Measurements from ENCODE around the gene TASP1. TPM values are rescaled to one million over a fixed set of nuclear protein-coding genes. Genes with fewer than 3 reads are reported as not detected.

Gene TASP1
- polyA plus RNA-seq, 3 donors = 2.3 to 3.3 (median 2.6) TPM

DNA sequence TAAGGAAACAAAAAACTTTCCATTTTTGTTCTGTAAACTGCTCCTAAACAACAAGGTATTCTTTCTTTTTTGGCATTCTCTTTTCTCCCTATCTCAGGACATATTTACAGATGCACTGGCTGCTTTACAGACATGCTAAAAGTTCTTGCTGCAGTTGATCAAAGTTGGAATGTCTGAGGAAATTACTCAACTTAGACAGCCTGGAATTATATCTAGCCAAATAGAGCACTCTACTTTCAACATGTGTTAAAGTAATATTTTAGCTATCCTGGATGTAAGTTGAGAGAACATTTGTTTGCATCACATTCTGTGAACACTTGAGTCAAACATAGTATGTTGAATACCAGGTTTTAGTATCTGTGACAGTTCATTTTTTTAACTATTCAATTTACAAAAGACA lies 24.8 kb downstream of the TASP1 start:
- DNase-seq = no peak
- TF ChIP-seq, protein P1, sequence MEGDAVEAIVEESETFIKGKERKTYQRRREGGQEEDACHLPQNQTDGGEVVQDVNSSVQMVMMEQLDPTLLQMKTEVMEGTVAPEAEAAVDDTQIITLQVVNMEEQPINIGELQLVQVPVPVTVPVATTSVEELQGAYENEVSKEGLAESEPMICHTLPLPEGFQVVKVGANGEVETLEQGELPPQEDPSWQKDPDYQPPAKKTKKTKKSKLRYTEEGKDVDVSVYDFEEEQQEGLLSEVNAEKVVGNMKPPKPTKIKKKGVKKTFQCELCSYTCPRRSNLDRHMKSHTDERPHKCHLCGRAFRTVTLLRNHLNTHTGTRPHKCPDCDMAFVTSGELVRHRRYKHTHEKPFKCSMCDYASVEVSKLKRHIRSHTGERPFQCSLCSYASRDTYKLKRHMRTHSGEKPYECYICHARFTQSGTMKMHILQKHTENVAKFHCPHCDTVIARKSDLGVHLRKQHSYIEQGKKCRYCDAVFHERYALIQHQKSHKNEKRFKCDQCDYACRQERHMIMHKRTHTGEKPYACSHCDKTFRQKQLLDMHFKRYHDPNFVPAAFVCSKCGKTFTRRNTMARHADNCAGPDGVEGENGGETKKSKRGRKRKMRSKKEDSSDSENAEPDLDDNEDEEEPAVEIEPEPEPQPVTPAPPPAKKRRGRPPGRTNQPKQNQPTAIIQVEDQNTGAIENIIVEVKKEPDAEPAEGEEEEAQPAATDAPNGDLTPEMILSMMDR (IDR thresholded peaks at IDR 0.05) = no peak
- H3K4me1 Mint-ChIP-seq = no peaks in the 10 kb centered on the region
- Histone ChIP-seq H3K79me2 (ENCODE audit: insufficient read depth, low read length) (no peaks in the 10 kb centered on the region), H3K4me3 (replicated peaks in 1 of 3; ENCODE audit: low read depth in 2 of 3, low read length in 3 of 3) (no peak overlapping the region), H3K4me2 (replicated peaks; ENCODE audit: extremely low read depth, low read length, poor library complexity, severe bottlenecking) (no peak overlapping the region), H3K4me1 (ENCODE audit: control insufficient read depth in 1 of 2, insufficient read depth in 2 of 2, low read length in 2 of 2) (no peaks in the 10 kb centered on the region), H3K9ac (ENCODE audit: insufficient read depth, low read length, poor library complexity, severe bottlenecking) (no peak overlapping the region), H3K27ac (ENCODE audit: low read depth in 1 of 2, low read length in 2 of 2) (no peak overlapping the region), H3K9me3 (replicated peaks in 1 of 2; ENCODE audit: control insufficient read depth in 1 of 2, insufficient read depth in 1 of 2, low read length in 2 of 2) (no peaks in the 10 kb centered on the region), H4K20me1 (ENCODE audit: insufficient read depth, low read length) (no peaks in the 10 kb centered on the region), H3K36me3 (replicated peaks in 1 of 2; ENCODE audit: control insufficient read depth in 1 of 2, insufficient read depth in 2 of 2, low read length in 2 of 2) (no peaks in the 10 kb centered on the region), H3K27me3 (ENCODE audit: control insufficient read depth in 2 of 2, insufficient read depth in 2 of 2, low read length in 2 of 2) (no peaks in the 10 kb centered on the region), H2AFZ (ENCODE audit: insufficient read depth, low read depth, low read length, poor library complexity, severe bottlenecking) (no peak overlapping the region)
- H3K36me3 Mint-ChIP-seq = peaks cover 15 to 30% of the 10 kb centered on the region in 2 donors
- H3K27me3 Mint-ChIP-seq (ENCODE audit: low read depth in 3 of 3) = no peaks in the 10 kb centered on the region
- H3K9me3 Mint-ChIP-seq = no peaks in the 10 kb centered on the region
- H3K4me3 Mint-ChIP-seq = no peak overlapping the region
- H3K27ac Mint-ChIP-seq = no peak overlapping the region
- intact Hi-C loops (cut with micrococcal nuclease) = no loop called here

DNA sequence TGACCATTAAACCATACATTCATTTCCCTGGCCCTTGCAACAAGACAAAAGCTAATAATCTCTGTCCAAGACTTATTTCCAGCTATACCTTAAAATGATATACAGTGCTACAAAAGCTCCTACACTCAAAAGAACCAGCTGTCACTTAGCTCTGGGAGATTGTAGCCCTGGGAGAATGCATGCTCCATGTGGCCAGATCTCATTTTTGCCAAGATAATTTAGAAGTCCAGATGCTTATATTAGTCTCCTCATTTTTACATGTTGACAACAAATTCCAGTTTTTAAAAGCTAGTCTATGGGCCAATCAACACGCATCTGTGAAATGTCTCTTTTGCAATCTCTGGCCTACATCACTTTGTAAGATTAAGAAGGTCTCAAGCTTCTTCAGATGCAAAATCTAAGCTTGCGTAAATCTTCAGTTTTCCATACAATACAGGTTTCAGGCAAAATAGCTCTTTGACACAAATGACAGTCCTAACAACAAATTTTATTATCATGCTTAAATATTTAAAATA lies 27.1 kb downstream of the TASP1 start:
- no peak overlapping the region for H3K27ac Mint-ChIP-seq
- no CpG with 5 or more reads among the region's 2 CpGs for WGBS (ENCODE audit: insufficient coverage)

More for the DNA sequence above, 27.1 kb downstream of the TASP1 start:
- Histone ChIP-seq H3K4me3 (replicated peaks in 1 of 3; ENCODE audit: low read depth in 2 of 3, low read length in 3 of 3) (no peak overlapping the region), H3K4me2 (replicated peaks; ENCODE audit: extremely low read depth, low read length, poor library complexity, severe bottlenecking) (no peak overlapping the region), H3K9ac (ENCODE audit: insufficient read depth, low read length, poor library complexity, severe bottlenecking) (no peak overlapping the region), H3K27me3 (ENCODE audit: control insufficient read depth in 2 of 2, insufficient read depth in 2 of 2, low read length in 2 of 2) (no peaks in the 10 kb centered on the region), H3K79me2 (ENCODE audit: insufficient read depth, low read length) (no peaks in the 10 kb centered on the region), H2AFZ (ENCODE audit: insufficient read depth, low read depth, low read length, poor library complexity, severe bottlenecking) (no peak overlapping the region), H3K4me1 (ENCODE audit: control insufficient read depth in 1 of 2, insufficient read depth in 2 of 2, low read length in 2 of 2) (no peaks in the 10 kb centered on the region), H3K27ac (ENCODE audit: low read depth in 1 of 2, low read length in 2 of 2) (no peak overlapping the region), H3K36me3 (replicated peaks in 1 of 2; ENCODE audit: control insufficient read depth in 1 of 2, insufficient read depth in 2 of 2, low read length in 2 of 2) (no peaks in the 10 kb centered on the region), H3K9me3 (replicated peaks in 1 of 2; ENCODE audit: control insufficient read depth in 1 of 2, insufficient read depth in 1 of 2, low read length in 2 of 2) (no peaks in the 10 kb centered on the region), H4K20me1 (ENCODE audit: insufficient read depth, low read length) (no peaks in the 10 kb centered on the region)
- Mint-ChIP-seq H3K36me3 (peaks cover 19 to 25% of the 10 kb centered on the region in 2 donors), H3K4me1 (no peaks in the 10 kb centered on the region), H3K9me3 (no peaks in the 10 kb centered on the region), H3K4me3 (no peak overlapping the region), H3K27me3 (ENCODE audit: low read depth in 3 of 3) (no peaks in the 10 kb centered on the region)
- no peak for DNase-seq
- TF ChIP-seq, protein P1 (IDR thresholded peaks at IDR 0.05) = no peak
- intact Hi-C loops (cut with micrococcal nuclease) = no loop called here
